Sigmoid colon (tissue), 4 donors: ENCODE data around the gene FAM13A.

Source experiments
- CTCF ChIP-seq, 4 experiments: fragments of 450-650 bp in 3 of 4; fragments of 200-600 bp in 1 of 4; IDR thresholded peaks; one replicate each; pipeline ENCODE4 v1.5.1; 2016 to 2019; ENCODE audit warnings: antibody characterized with exemption in 4 of 4, mild to moderate bottlenecking in 3 of 4, moderate library complexity in 2 of 4
- EP300 ChIP-seq, 4 donors: sonication (generic); formaldehyde crosslinking; IDR thresholded peaks; one replicate each; pipeline ENCODE4 v1.6.1; 2017; ENCODE audit warnings: antibody characterized with exemption in 4 of 4
- POLR2A ChIP-seq, 2 donors: fragments of 450-650 bp; IDR thresholded peaks; one replicate each; pipeline ENCODE4 v1.6.1; 2016; ENCODE audit warnings: antibody characterized with exemption in 2 of 2, mild to moderate bottlenecking in 2 of 2, moderate library complexity in 2 of 2
- POLR2AphosphoS5 ChIP-seq, 4 donors: sonication (generic); formaldehyde crosslinking; IDR thresholded peaks; one replicate each; pipeline ENCODE4 v1.6.1; 2017; ENCODE audit warnings: antibody characterized with exemption in 4 of 4

GRCh38 chr4:88736264-88736663 lies 320.7 kb downstream of the FAM13A start:
- no peak for TF ChIP-seq POLR2AphosphoS5 (IDR thresholded peaks at IDR 0.05)
- no peak for TF ChIP-seq CTCF (IDR thresholded peaks at IDR 0.05)
- no peak for TF ChIP-seq POLR2A (IDR thresholded peaks at IDR 0.05)
- no peak for TF ChIP-seq EP300 (IDR thresholded peaks at IDR 0.05)
